Loucy (cell line): ENCODE data around the gene PGAM5.

Experiments
- H2AFZ ChIP-seq: fragments of 200-600 bp; sonication (generic); 2 replicates; pipeline ENCODE4 v1.6.0; 2016; ENCODE audit warnings: antibody characterized with exemption, mild to moderate bottlenecking, low read length, moderate library complexity
- H3F3A ChIP-seq: fragments of 200-600 bp; 2 replicates; pipeline ENCODE4 v1.6.0; 2016; ENCODE audit warnings: antibody characterized with exemption, low read depth, mild to moderate bottlenecking
- H3K27me3 ChIP-seq: fragments of 200-600 bp; sonication (generic); 2 replicates; pipeline ENCODE4 v1.6.1; 2014; ENCODE audit warnings: low read length, mild to moderate bottlenecking; ENCODE audit not compliant: insufficient read depth, poor library complexity, severe bottlenecking
- H3K36me3 ChIP-seq: fragments of 200-600 bp; sonication (generic); 2 replicates; pipeline ENCODE4 v1.6.1; 2016; ENCODE audit warnings: low read length; ENCODE audit not compliant: insufficient read depth
- H3K4me1 ChIP-seq: fragments of 200-600 bp; sonication (generic); 2 replicates; pipeline ENCODE4 v1.5.1; 2014; ENCODE audit warnings: low read length, mild to moderate bottlenecking; ENCODE audit not compliant: insufficient read depth, poor library complexity, severe bottlenecking
- H3K4me2 ChIP-seq: fragments of 200-600 bp; sonication (generic); 2 replicates; pipeline ENCODE4 v1.6.0; 2014; ENCODE audit warnings: antibody characterized with exemption, low read length, low read depth, mild to moderate bottlenecking; ENCODE audit not compliant: poor library complexity, severe bottlenecking
- H3K4me3 ChIP-seq: fragments of 200-600 bp; sonication (generic); 2 replicates; pipeline ENCODE4 v1.5.1; 2014; ENCODE audit warnings: low read length, mild to moderate bottlenecking, mixed read lengths; ENCODE audit not compliant: poor library complexity, severe bottlenecking
- H3K79me2 ChIP-seq: fragments of 200-600 bp; sonication (generic); 2 replicates; pipeline ENCODE4 v1.6.1; 2014; ENCODE audit warnings: low read length; ENCODE audit not compliant: insufficient read depth
- H3K9ac ChIP-seq: fragments of 200-600 bp; sonication (generic); 2 replicates; pipeline ENCODE4 v1.6.0; 2014; ENCODE audit warnings: mild to moderate bottlenecking, low read depth, low read length, moderate library complexity; ENCODE audit not compliant: poor library complexity, severe bottlenecking
- H3K9me2 ChIP-seq: fragments of 200-600 bp; sonication (generic); replicated peaks from 2 replicates; pipeline ENCODE4 v1.6.1; 2016; ENCODE audit warnings: low read depth, low read length, mixed read lengths
- H3K9me3 ChIP-seq: fragments of 200-600 bp; sonication (generic); 2 replicates; pipeline ENCODE4 v1.6.1; 2014; ENCODE audit warnings: mild to moderate bottlenecking, antibody characterized with exemption, low read length, low read depth; ENCODE audit not compliant: insufficient read depth
- H4K20me1 ChIP-seq: fragments of 200-600 bp; sonication (generic); 2 replicates; pipeline ENCODE4 v1.6.0; 2014; ENCODE audit warnings: antibody characterized with exemption, low read length, mild to moderate bottlenecking; ENCODE audit not compliant: insufficient read depth, poor library complexity, severe bottlenecking
- EZH2phosphoT487 ChIP-seq: fragments of 200-600 bp; IDR thresholded peaks from 2 replicates; pipeline ENCODE4 v1.6.1; 2018; ENCODE audit warnings: antibody characterized with exemption, mild to moderate bottlenecking, moderate library complexity, borderline replicate concordance
- TF ChIP-seq, protein P1 (sequence below): fragments of 200-600 bp; sonication (generic); conservative IDR thresholded peaks from 2 replicates; pipeline ENCODE4 v1.5.1; 2014; ENCODE audit warnings: mild to moderate bottlenecking, antibody characterized with exemption, low read length

PGAM5 gene

GRCh38 chr12:132665794-132666193, 44.8 kb upstream of the PGAM5 start:
- TF ChIP-seq, protein P1, sequence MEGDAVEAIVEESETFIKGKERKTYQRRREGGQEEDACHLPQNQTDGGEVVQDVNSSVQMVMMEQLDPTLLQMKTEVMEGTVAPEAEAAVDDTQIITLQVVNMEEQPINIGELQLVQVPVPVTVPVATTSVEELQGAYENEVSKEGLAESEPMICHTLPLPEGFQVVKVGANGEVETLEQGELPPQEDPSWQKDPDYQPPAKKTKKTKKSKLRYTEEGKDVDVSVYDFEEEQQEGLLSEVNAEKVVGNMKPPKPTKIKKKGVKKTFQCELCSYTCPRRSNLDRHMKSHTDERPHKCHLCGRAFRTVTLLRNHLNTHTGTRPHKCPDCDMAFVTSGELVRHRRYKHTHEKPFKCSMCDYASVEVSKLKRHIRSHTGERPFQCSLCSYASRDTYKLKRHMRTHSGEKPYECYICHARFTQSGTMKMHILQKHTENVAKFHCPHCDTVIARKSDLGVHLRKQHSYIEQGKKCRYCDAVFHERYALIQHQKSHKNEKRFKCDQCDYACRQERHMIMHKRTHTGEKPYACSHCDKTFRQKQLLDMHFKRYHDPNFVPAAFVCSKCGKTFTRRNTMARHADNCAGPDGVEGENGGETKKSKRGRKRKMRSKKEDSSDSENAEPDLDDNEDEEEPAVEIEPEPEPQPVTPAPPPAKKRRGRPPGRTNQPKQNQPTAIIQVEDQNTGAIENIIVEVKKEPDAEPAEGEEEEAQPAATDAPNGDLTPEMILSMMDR: no peak
- no peak for TF ChIP-seq EZH2phosphoT487
- H3K36me3 ChIP-seq: peaks cover 93% of the 10 kb centered on the region

DNA sequence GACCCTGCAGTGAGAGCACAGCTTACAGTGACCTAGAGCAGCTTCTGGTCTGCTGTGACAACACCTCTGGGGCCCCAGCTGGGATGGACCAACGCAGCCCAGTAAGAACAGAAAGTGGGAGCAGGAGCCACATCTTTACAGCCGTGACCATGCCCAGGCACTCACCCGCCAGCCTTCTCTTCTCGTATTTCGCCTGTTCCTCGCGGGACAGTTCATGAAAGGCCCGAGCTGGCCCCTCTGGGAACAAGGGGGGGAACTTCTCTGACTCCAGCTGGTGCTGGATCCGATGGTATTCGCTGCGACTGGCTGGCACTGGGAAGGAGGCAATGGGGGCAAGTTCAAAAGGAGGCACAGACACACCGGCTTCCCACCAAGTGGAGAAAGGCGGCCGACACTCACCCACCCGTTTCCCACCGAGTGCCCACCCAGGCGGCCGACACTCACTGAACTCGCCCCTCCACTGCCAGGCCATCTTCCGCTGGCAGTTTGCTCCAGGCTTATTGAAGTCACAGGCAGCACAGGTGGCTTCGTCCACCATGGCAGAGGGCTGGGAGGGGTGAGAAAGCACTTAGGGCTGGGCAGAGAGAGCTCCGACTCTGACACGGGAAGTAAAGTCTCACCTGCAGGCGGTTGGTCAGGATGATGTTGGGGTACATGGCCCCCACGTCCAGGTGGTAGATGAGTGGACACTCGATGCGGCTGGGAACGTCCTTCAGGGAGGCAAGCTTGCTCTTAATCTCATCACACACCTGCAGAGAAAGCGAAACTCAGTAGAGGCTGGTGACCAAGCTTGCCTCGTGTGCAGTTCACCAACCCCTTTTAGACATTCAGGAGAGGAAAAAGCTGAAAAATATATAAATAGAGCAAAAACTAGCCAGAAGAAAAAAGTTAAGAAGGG, 42.2 kb upstream of the PGAM5 start:
- TF ChIP-seq, protein P1: no peak
- no peak for TF ChIP-seq EZH2phosphoT487
- no peak overlapping the region for H2AFZ ChIP-seq
- no peaks in the 10 kb centered on the region for H3K27me3 ChIP-seq
- no peak overlapping the region for H3K9ac ChIP-seq
- peaks cover 88% of the 10 kb centered on the region for H3K36me3 ChIP-seq
- H3K79me2 ChIP-seq: peaks cover 6% of the 10 kb centered on the region; the same call in 1 of the 2 replicates
- H3K9me3 ChIP-seq: no peaks in the 10 kb centered on the region
- no peaks in the 10 kb centered on the region for H4K20me1 ChIP-seq
- peaks cover 22% of the 10 kb centered on the region for H3K4me1 ChIP-seq
- H3F3A ChIP-seq: no peaks in the 10 kb centered on the region
- H3K9me2 ChIP-seq: no peaks in the 10 kb centered on the region
- no peak overlapping the region for H3K4me3 ChIP-seq
- H3K4me2 ChIP-seq: no peak overlapping the region

More at GRCh38 chr12:132665794-132666193, 44.8 kb upstream of the PGAM5 start:
- Histone ChIP-seq H3K9ac (no peak overlapping the region), H3K4me3 (no peak overlapping the region), H3K4me2 (no peak overlapping the region), H3K9me2 (no peaks in the 10 kb centered on the region), H3K27me3 (no peaks in the 10 kb centered on the region), H3K79me2 (peaks cover 14% of the 10 kb centered on the region; the same call in 1 of the 2 replicates), H4K20me1 (no peaks in the 10 kb centered on the region), H2AFZ (no peak overlapping the region), H3K4me1 (peaks cover 48% of the 10 kb centered on the region), H3K9me3 (no peaks in the 10 kb centered on the region), H3F3A (no peaks in the 10 kb centered on the region)

- Histone ChIP-seq H3K9me2 (no peaks in the 10 kb centered on the region), H3K4me2 (no peak overlapping the region), H3K9me3 (no peaks in the 10 kb centered on the region), H3F3A (no peaks in the 10 kb centered on the region), H2AFZ (no peak overlapping the region), H3K27me3 (no peaks in the 10 kb centered on the region), H3K36me3 (peaks cover 86% of the 10 kb centered on the region; the same call in 1 of the 2 replicates), H3K4me3 (no peak overlapping the region), H4K20me1 (no peaks in the 10 kb centered on the region), H3K79me2 (no peaks in the 10 kb centered on the region; the same call in 1 of the 2 replicates), H3K4me1 (peaks cover 13% of the 10 kb centered on the region), H3K9ac (no peak overlapping the region)
- TF ChIP-seq EZH2phosphoT487: no peak
- TF ChIP-seq, protein P1: no peak
Measured at GRCh38 chr12:132669166-132669879, 41.3 kb upstream of the PGAM5 start.
